DOHH2 (cell line): ENCODE data around the gene ZFYVE26.

Experiments used
- H3F3A ChIP-seq: fragments of 200-600 bp; sonication (generic), shearing (Covaris generic); 2 replicates; pipeline ENCODE4 v1.6.0; 2016; ENCODE audit warnings: antibody characterized with exemption, mild to moderate bottlenecking; ENCODE audit not compliant: control insufficient read depth, insufficient read depth
- H3K27ac ChIP-seq: fragments of 200-600 bp; sonication (generic); 2 replicates; pipeline ENCODE4 v1.5.1; 2014; ENCODE audit warnings: low read depth, mild to moderate bottlenecking, low read length, moderate library complexity
- H3K27me3 ChIP-seq: fragments of 200-600 bp; sonication (generic); 2 replicates; pipeline ENCODE4 v1.6.1; 2014; ENCODE audit warnings: mild to moderate bottlenecking, low read length, mixed read lengths; ENCODE audit not compliant: control insufficient read depth
- H3K36me3 ChIP-seq: fragments of 200-600 bp; sonication (generic); 2 replicates; pipeline ENCODE4 v1.6.1; 2014; ENCODE audit warnings: mild to moderate bottlenecking, low read length, moderate library complexity, mixed read lengths; ENCODE audit not compliant: control insufficient read depth
- H3K4me1 ChIP-seq: fragments of 200-600 bp; sonication (generic); 2 replicates; pipeline ENCODE4 v1.6.1; 2014; ENCODE audit warnings: mild to moderate bottlenecking, low read length, mixed read lengths; ENCODE audit not compliant: control insufficient read depth
- H3K4me2 ChIP-seq: fragments of 200-600 bp; sonication (generic); 2 replicates; pipeline ENCODE4 v1.6.0; 2014; ENCODE audit warnings: mild to moderate bottlenecking, low read length, moderate library complexity
- H3K4me3 ChIP-seq: fragments of 200-600 bp; sonication (generic); 2 replicates; pipeline ENCODE4 v1.5.1; 2014; ENCODE audit warnings: mild to moderate bottlenecking, low read length, mixed read lengths
- H3K79me2 ChIP-seq: fragments of 200-600 bp; sonication (generic); 2 replicates; pipeline ENCODE4 v1.6.1; 2014; ENCODE audit warnings: mild to moderate bottlenecking, low read length, mixed read lengths; ENCODE audit not compliant: control insufficient read depth
- H3K9me2 ChIP-seq: fragments of 200-600 bp; sonication (generic); replicated peaks from 2 replicates; pipeline ENCODE4 v1.6.1; 2014; ENCODE audit warnings: mild to moderate bottlenecking, low read length, mixed read lengths; ENCODE audit not compliant: control insufficient read depth
- H3K9me3 ChIP-seq: fragments of 200-600 bp; sonication (generic); 2 replicates; pipeline ENCODE4 v1.6.1; 2014; ENCODE audit warnings: antibody characterized with exemption, low read length, mixed read lengths; ENCODE audit not compliant: control insufficient read depth, insufficient read depth
- H4K20me1 ChIP-seq: fragments of 200-600 bp; sonication (generic); 2 replicates; pipeline ENCODE4 v1.6.0; 2014; ENCODE audit warnings: low read depth, mild to moderate bottlenecking, antibody characterized with exemption, low read length, moderate library complexity; ENCODE audit not compliant: control insufficient read depth, insufficient read depth
- EZH2phosphoT487 ChIP-seq: fragments of 200-600 bp; sonication (generic); IDR thresholded peaks from 2 replicates; pipeline ENCODE4 v1.6.1; 2017; ENCODE audit warnings: borderline replicate concordance, mild to moderate bottlenecking, antibody characterized with exemption, low read length, moderate library complexity, mixed read lengths
- TF ChIP-seq, protein P1 (sequence below): fragments of 200-600 bp; sonication (generic); IDR thresholded peaks from one replicate; pipeline ENCODE4 v1.5.1; 2014; ENCODE audit warnings: antibody characterized with exemption, mild to moderate bottlenecking, low read depth, low read length; ENCODE audit not compliant: poor library complexity, severe bottlenecking

ZFYVE26 gene

DNA sequence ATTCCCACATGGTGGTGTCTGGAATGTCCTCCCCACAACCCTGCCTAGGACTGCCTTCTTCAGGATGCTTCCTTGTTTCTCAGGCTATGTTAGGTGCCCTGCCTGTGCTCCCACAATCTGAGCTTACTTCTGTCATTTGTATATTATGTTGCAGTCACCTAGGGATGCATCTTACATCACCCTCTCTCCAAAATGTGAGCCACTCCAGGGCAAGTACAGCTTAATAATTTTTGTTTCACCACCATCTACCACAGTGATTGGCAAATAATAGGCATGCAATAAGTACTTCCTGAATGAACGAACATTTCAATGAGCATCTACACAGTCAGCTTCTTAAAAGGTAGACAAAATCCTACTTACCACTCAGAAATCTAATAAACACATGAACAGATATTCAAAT, 37.6 kb downstream of the ZFYVE26 start:
- Histone ChIP-seq H3K4me3 (no peak overlapping the region), H3K36me3 (peaks cover 83% of the 10 kb centered on the region), H4K20me1 (no peaks in the 10 kb centered on the region), H3F3A (no peaks in the 10 kb centered on the region), H3K27ac (no peak overlapping the region), H3K27me3 (no peaks in the 10 kb centered on the region), H3K9me2 (no peaks in the 10 kb centered on the region), H3K79me2 (no peaks in the 10 kb centered on the region), H3K4me2 (no peak overlapping the region), H3K4me1 (no peaks in the 10 kb centered on the region), H3K9me3 (no peaks in the 10 kb centered on the region)
- TF ChIP-seq, protein P1, sequence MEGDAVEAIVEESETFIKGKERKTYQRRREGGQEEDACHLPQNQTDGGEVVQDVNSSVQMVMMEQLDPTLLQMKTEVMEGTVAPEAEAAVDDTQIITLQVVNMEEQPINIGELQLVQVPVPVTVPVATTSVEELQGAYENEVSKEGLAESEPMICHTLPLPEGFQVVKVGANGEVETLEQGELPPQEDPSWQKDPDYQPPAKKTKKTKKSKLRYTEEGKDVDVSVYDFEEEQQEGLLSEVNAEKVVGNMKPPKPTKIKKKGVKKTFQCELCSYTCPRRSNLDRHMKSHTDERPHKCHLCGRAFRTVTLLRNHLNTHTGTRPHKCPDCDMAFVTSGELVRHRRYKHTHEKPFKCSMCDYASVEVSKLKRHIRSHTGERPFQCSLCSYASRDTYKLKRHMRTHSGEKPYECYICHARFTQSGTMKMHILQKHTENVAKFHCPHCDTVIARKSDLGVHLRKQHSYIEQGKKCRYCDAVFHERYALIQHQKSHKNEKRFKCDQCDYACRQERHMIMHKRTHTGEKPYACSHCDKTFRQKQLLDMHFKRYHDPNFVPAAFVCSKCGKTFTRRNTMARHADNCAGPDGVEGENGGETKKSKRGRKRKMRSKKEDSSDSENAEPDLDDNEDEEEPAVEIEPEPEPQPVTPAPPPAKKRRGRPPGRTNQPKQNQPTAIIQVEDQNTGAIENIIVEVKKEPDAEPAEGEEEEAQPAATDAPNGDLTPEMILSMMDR, result no peak
- TF ChIP-seq EZH2phosphoT487, result no peak

- Histone ChIP-seq H4K20me1 (no peaks in the 10 kb centered on the region), H3K79me2 (no peaks in the 10 kb centered on the region), H3K4me2 (no peak overlapping the region), H3K4me3 (no peak overlapping the region), H3K36me3 (peaks cover 78% of the 10 kb centered on the region), H3F3A (no peaks in the 10 kb centered on the region), H3K27me3 (no peaks in the 10 kb centered on the region), H3K9me2 (no peaks in the 10 kb centered on the region), H3K9me3 (no peaks in the 10 kb centered on the region), H3K27ac (no peak overlapping the region), H3K4me1 (no peaks in the 10 kb centered on the region)
- TF ChIP-seq, protein P1, result no peak
- no peak for TF ChIP-seq EZH2phosphoT487
These were observed 39.6 kb downstream of the ZFYVE26 start for GRCh38 chr14:67776653-67777322.

DNA sequence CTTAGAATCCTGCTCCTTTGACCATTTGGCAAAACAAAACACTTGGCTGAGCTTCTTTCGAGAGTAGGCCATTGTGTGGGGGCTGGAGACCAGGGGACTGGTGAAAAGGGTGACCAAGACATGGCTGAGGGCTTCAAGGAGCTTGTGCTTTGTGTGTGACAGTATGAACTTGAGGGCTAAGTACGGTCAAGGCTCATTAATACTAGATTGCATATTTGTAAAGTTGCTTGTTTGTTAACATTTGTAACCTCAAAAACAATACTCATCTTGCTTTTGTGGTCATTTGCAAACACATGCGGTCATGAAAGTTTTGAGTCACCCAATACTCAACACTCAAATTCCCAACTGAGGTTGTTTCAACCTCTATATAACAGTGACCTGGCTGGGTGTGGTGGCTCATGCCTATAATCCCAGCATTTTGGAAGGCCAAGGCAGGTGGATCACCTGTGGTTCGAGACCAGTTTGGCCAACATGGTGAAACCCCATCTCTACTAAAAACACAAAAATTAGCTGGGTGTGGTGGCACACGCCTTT, 42.5 kb downstream of the ZFYVE26 start:
- H4K20me1 ChIP-seq, result no peaks in the 10 kb centered on the region
- no peaks in the 10 kb centered on the region for H3F3A ChIP-seq
- peaks cover 81% of the 10 kb centered on the region for H3K36me3 ChIP-seq
- no peaks in the 10 kb centered on the region for H3K9me3 ChIP-seq
- H3K27me3 ChIP-seq, result no peaks in the 10 kb centered on the region
- H3K9me2 ChIP-seq, result no peaks in the 10 kb centered on the region
- TF ChIP-seq EZH2phosphoT487, result no peak
- TF ChIP-seq, protein P1, result no peak
- no peak overlapping the region for H3K27ac ChIP-seq
- H3K4me2 ChIP-seq, result no peak overlapping the region
- H3K79me2 ChIP-seq, result no peaks in the 10 kb centered on the region
- H3K4me1 ChIP-seq, result no peaks in the 10 kb centered on the region
- no peak overlapping the region for H3K4me3 ChIP-seq
